ENCODE measurements around the gene HOXA1.

HOXA1 gene

GRCh38 chr7:27110186-27111031 lies 14.6 kb upstream of the HOXA1 start:
- ATAC-seq (ENCODE audit: insufficient read depth, low read depth) = no peak
- Histone ChIP-seq H3K36me3 (ENCODE audit: insufficient read depth, low read length) (no peaks in the 10 kb centered on the region), H3K4me1 (ENCODE audit: insufficient read depth, low read length) (no peaks in the 10 kb centered on the region)

GRCh38 chr7:27109466-27110185 lies 13.8 kb upstream of the HOXA1 start:
- H3K4me2 ChIP-seq (ENCODE audit: insufficient read depth, low read length) = no peak overlapping the region
- no peak overlapping the region for H3K27ac ChIP-seq (ENCODE audit: low read length)
- no peaks in the 10 kb centered on the region for H3K4me1 ChIP-seq (ENCODE audit: insufficient read depth, low read length)
- H3K36me3 ChIP-seq (ENCODE audit: insufficient read depth, low read length) = no peaks in the 10 kb centered on the region
- H3K9me3 ChIP-seq (ENCODE audit: insufficient read depth, low read length, severe bottlenecking) = no peaks in the 10 kb centered on the region
- no peaks in the 10 kb centered on the region for H3K79me2 ChIP-seq (ENCODE audit: insufficient read depth, low read length)
- H4K20me1 ChIP-seq (ENCODE audit: insufficient read depth, low read length) = no peaks in the 10 kb centered on the region
- H2AFZ ChIP-seq (ENCODE audit: low read depth, low read length) = no peak overlapping the region
- no peak for DNase-seq
- H3K9ac ChIP-seq (ENCODE audit: low read depth, low read length) = no peak overlapping the region
- no peak overlapping the region for H3K4me3 ChIP-seq (ENCODE audit: low read depth in 1 of 2, low read length in 2 of 2)
- no peak for ATAC-seq (ENCODE audit: insufficient read depth, low read depth)
- H3K27me3 ChIP-seq (ENCODE audit: insufficient read depth, low read length, poor library complexity) = no peaks in the 10 kb centered on the region
- TF ChIP-seq CTCF (IDR thresholded peaks at IDR 0.05; ENCODE audit: borderline replicate concordance, extremely low read depth, low read length, poor library complexity, severe bottlenecking) = no peak
- TF ChIP-seq EZH2 (IDR thresholded peaks at IDR 0.05; ENCODE audit: borderline replicate concordance, low read depth, low read length, severe bottlenecking) = no peak

More at GRCh38 chr7:27110186-27111031, 14.6 kb upstream of the HOXA1 start:
- H3K4me3 ChIP-seq (ENCODE audit: low read depth in 1 of 2, low read length in 2 of 2) = no peak overlapping the region
- H2AFZ ChIP-seq (ENCODE audit: low read depth, low read length) = no peak overlapping the region
- no peaks in the 10 kb centered on the region for H4K20me1 ChIP-seq (ENCODE audit: insufficient read depth, low read length)
- H3K27me3 ChIP-seq (ENCODE audit: insufficient read depth, low read length, poor library complexity) = no peaks in the 10 kb centered on the region
- TF ChIP-seq CTCF (IDR thresholded peaks at IDR 0.05; ENCODE audit: borderline replicate concordance, extremely low read depth, low read length, poor library complexity, severe bottlenecking) (no peak), EZH2 (IDR thresholded peaks at IDR 0.05; ENCODE audit: borderline replicate concordance, low read depth, low read length, severe bottlenecking) (no peak)
- H3K79me2 ChIP-seq (ENCODE audit: insufficient read depth, low read length) = no peaks in the 10 kb centered on the region
- H3K9ac ChIP-seq (ENCODE audit: low read depth, low read length) = no peak overlapping the region
- H3K27ac ChIP-seq (ENCODE audit: low read length) = no peak overlapping the region
- no peak for DNase-seq
- H3K4me2 ChIP-seq (ENCODE audit: insufficient read depth, low read length) = no peak overlapping the region
- no peaks in the 10 kb centered on the region for H3K9me3 ChIP-seq (ENCODE audit: insufficient read depth, low read length, severe bottlenecking)

- H3K36me3 ChIP-seq (ENCODE audit: insufficient read depth, low read length) = no peaks in the 10 kb centered on the region
- H3K79me2 ChIP-seq (ENCODE audit: insufficient read depth, low read length) = no peaks in the 10 kb centered on the region
- TF ChIP-seq EZH2 (IDR thresholded peaks at IDR 0.05; ENCODE audit: borderline replicate concordance, low read depth, low read length, severe bottlenecking) (no peak), CTCF (IDR thresholded peaks at IDR 0.05; ENCODE audit: borderline replicate concordance, extremely low read depth, low read length, poor library complexity, severe bottlenecking) (no peak)
These were observed 12.8 kb upstream of the HOXA1 start for GRCh38 chr7:27108390-27109127.

More at GRCh38 chr7:27108390-27109127, 12.8 kb upstream of the HOXA1 start:
- Histone ChIP-seq H3K9me3 (ENCODE audit: insufficient read depth, low read length, severe bottlenecking) (no peaks in the 10 kb centered on the region), H3K27me3 (ENCODE audit: insufficient read depth, low read length, poor library complexity) (no peaks in the 10 kb centered on the region), H4K20me1 (ENCODE audit: insufficient read depth, low read length) (no peaks in the 10 kb centered on the region), H3K27ac (ENCODE audit: low read length) (no peak overlapping the region), H3K4me2 (ENCODE audit: insufficient read depth, low read length) (no peak overlapping the region), H3K4me3 (ENCODE audit: low read depth in 1 of 2, low read length in 2 of 2) (no peak overlapping the region), H2AFZ (ENCODE audit: low read depth, low read length) (no peak overlapping the region), H3K9ac (ENCODE audit: low read depth, low read length) (no peak overlapping the region), H3K4me1 (ENCODE audit: insufficient read depth, low read length) (no peaks in the 10 kb centered on the region)
- no peak for ATAC-seq (ENCODE audit: insufficient read depth, low read depth)
- no peak for DNase-seq

Data from DND-41 (cell line).